Activated gamma-delta T cell (primary cell): ENCODE results near the gene EPO.
"Not testable (repeated sequence)": the region's sequence is repeated elsewhere in the genome, so short reads cannot be mapped to it uniquely, and the experiment has no call there.

ENCODE experiments used
- DNase-seq: peaks from one replicate; lab custom pipeline; 2025; lab: John Stamatoyannopoulos, UW

The EPO gene

DNA sequence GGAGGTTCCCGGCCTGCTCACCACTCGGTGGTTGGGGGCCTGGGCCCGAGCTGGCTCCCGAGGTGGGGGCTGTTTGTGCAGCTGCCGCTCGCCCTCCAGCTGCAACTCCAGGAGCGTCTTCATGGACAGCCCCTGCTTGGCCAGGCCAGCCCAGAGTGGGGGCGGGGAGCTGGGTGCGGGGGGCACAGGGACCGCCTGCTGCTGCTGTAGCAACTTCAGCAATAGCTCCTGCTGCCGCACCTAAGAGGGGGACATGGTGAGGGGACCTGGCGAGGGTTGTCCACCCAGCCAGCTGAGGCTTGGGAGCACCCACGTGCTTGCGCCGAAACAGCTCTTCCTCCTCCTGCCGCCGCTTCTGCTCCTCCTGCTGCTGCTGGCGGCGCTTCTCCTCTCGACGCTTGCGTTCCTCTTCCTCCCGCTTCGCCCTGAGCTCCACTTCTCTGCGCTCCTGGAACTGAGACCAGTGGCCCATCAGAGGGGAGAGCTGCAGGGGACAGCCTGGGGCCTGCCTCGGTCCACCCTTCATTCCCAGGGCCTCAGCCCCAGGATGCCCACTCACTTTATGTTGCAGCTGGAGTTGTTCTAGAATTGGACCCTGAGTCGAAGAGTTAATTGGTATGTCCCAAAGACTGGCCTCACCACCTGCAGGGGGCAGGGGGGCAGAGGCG lies 37.1 kb upstream of the EPO start:
- no peak for DNase-seq

DNA sequence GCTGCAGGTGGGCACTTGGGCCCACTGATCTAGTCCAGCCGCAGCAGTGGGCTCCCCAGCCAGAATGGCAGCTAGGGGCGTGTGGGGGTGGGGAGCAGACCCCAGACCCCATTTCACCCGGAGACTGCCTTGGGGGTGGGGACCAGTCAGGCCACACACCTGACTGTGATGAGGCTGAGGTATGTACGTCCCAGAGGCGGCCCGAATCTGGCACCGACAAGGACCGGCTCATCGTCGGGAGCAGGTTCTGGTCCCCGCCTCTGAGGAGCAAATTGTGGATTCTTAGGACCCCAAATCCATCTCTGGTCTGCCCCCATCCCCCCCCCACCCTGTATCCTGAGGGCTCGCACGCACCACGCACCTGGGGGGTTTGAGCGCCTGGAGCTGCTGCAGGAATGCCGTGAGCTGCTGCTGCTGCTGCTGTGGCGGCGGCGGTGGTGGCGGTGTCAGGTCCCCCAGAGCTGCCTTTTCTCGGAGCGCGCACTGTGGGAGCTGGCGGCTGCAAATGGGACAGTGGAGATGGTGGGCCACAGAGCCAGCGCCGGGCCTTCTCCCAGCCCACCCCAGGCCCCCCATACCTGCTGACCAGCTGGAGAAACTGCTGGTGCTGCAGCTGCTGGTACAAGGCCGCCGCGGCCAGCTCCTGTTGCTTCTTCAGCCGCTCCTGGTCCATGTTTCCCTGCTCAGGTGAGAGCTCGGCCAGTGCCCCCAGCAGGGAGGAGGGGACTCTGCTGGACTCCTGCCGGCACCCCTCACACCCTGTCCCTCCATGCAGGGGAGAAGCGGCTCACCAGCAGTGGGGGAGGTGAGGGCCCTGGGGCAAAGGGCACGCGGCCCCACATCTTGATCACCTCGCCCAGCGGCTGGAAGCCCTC lies 36.4 kb upstream of the EPO start:
- DNase-seq, result no peak

DNA sequence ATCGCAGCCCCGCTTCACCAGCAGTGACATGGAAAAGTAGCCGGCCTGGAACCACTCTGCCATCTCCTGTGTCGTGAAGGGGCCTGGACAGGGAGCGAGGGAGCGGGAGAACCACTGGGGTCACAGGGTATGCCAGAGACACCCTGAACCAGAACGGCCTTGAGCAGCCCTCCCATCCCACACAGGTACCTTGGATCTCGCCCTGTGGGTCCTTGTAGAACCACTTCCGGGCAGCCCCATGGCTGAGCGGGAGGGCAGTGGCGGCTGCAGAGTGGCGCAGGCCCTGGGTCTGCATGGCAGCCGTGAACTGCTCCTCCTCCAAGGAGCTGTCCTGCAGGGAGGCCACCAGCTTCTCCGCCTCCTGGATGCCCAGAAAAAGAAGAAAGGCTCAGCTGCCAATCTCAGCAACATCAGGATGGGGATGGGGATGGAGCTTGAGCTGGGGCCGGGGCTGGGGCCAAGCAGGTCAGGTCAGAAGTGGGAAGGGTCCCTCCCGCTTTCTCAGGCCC lies 35.7 kb upstream of the EPO start:
- DNase-seq, result no peak

DNA sequence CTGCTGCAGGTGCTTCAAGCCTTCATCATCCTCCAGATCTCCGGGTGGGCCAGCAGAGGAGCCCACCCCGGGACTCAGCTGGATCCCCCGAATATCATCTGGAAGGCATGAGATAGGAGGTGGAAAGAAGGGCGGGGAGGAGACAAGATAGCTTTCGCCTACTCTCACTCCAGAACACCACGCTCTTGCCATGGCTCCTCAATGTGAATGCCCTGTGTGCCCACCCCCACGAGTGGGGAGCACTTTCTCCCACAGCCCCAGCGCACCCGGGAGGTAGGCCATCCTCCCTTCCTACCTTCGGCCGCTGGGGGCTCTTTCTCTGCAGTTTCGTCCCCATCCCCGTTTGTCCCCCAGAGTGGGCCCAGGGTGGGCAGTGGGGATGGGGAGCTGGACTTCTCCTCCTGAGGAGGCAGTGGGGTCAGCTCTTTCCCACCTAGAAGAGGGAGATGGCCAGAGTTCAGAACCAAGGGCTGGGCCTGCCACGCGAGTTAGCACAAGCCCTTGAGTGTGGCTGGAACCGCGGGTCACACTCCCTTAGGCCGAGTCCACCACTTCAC lies 35.1 kb upstream of the EPO start:
- DNase-seq, result no peak

DNA sequence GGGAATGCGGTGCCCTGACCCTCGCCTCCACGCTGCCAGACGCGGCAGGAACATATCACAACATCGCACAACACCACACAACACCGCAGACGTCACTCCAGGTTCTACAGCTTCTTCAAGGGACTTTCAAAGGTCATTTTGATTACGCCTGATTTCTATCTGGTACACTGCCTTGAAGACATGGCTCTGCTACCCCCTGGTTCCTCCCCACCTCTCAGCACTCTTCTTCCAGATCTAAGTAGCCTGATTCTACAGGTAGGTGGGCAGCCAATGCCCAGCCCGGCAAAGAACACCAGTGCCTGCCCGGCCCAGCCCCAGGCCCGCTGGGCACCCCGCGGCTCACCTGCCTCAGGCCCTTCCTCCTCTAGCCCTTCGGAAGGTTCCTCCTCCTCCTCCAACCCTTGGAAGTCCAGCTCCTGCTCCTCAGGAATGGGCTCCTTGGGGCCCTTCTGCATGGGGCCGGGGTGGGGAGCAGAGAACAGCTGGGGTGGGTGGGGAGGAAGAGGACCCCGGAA lies 34.6 kb upstream of the EPO start:
- DNase-seq, result no peak

DNA sequence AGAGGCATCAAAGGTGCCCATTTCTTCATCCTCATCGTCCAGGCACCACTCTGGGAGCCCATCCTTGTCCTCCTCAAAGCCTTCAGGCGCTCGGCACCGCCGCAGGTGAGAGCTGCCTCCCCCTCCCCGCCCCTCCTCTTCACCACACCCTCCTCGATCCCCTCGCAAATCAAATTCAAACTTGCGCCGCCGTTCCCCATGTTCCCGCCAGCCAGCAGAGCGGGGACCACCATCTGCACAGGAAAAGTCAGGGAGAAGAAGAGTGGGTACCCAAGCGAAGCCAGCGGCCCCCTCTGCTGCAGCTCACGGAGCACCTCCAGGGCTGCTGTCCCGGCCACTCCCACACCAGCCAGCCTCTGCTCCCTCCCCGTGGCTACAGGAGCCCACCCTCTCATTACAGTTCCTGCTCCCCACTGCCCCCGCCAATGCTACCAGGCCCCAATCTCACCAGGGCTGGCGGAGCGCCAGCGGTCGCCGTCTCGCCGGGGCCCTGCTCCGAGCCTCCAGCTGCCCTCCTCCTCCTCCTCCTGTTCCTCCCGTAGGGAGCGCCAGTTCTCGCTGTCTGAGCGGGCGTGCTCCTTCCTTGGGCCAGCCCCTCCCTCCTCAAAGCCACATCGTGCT lies 34.0 kb upstream of the EPO start:
- DNase-seq, result no peak

DNA sequence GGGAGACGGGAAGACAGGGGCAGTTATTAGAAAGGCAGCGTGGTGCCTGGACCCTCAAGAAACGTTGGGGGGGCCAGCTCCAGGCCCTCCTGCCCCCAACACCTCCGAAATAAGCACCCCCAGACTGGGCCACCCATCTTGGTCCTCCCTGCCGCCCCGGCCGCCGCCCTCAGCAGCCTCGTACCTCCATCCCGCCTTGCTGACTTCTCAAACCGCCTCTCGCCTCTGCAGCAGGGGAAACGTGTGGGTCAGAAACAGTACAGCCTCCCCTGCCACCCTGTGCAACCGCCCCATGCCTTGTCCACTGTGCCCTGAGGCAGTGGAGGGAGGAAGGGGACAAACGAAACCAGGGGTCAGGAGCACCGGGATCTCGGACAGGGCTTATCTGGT lies 33.5 kb upstream of the EPO start:
- no peak for DNase-seq

DNA sequence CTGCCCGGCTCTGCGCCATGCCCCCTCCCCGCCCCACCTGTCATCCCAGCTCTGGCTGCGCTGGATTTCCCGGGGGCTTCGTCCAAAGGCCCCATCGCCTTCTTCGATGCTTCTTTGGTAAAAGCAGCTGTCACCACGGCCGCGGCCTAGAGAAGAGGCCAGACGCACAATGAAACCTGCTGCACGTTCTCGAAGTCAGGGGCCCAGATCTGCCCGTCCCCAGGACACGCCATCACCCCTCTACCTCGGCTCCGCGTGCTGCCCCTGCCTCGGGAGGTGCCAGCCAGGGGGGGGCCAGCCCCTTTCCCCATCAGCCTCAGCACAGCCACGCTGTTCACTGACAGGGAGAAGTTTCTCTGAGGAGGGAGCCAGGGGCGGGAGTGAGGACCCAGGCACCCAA lies 33.0 kb upstream of the EPO start:
- no peak for DNase-seq

DNA sequence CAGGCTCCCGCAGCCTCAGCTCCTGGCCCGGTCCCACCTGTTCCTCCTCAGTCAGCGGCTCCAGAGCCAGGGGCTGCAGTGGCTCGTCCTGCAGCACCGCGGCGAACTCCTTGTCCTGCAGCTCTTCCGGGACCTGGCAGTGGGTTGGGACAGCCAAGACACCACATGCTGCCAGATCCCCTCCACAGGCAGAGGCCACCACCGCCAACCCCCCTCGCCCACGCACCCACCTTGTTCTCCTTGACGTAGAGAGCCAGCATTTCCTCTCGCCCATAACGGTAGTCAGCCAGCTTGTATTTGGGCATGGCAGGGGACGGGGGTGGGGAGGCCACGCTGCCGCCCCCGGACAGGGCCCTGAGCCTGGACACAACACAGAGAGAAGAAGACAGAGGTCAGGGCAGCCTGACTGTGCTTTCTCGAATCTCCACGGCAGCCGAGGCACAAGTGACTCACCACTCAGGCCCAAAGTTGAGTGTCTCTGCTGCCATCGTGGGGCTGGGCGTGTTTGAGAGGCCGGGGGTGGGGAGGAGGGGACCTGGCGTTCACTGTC lies 32.4 kb upstream of the EPO start:
- DNase-seq, result no peak

DNA sequence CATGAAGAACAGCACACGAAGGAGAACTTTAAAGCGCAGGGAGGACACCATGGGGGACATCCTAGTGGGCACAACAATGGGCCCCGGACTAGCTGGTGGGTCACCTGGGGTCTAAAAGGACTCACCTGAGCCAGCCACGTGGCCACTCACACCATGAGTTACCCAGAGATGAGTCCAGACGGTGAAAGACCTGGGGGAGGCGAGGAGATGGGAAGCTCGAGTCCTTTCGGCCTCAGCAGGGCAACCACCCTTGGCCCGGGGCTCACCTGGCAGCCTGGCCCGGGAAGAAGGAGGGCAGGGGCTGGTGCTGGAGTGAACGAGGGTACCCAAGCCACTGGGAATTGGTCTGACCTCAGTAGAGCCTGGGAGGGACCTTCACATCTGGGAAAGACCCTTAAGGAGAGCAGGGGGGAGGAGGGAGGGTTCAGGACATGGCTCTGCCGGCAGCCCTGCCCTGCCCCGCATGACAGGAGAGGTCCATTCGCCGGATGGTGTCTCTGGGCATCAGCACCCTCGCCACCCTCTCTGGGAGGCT lies 31.9 kb upstream of the EPO start:
- no peak for DNase-seq

DNA sequence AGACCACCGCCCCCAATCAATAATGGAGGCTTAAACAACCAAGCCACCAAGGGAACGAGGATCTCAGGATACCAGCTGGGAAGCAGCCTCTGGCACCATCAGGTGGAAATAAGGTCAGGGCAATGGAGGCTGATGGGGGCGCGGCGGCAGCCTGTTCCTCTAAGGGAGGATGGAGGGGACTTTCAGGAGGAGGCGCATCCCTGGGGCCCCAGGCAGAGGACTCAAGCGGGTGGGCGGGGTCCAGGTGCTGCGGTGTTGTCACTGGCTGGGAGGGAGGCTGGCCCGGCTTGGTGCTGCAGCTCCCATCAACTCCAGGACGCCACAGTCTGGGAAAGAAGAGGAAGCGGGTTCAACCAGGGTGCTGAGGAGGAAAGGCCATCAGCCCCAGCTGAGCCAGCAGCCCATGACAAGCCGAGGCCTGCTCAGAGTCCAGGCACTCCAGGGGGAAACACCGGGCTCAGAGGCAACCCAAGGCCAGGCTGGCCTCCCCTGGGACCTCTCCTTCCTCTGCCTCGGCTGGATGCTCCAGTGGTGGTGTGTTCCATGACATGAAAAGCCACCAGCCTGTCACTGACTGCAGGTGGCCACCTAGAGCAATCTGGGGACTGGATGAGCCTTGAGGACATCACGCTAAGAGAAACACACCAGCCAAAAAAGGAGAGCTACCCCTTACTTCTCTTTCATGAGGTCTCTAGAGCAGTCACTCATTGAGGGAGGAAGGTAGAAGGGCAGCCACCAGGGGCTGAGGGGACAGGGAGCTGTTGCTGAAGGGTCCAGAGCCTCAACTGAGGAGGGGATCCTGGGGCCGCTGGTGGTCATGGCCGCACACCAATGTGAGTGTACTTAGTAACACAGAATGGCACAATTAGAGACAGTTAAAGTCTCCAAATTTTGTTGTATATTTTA lies 30.8 kb upstream of the EPO start:
- DNase-seq, result no peak

DNA sequence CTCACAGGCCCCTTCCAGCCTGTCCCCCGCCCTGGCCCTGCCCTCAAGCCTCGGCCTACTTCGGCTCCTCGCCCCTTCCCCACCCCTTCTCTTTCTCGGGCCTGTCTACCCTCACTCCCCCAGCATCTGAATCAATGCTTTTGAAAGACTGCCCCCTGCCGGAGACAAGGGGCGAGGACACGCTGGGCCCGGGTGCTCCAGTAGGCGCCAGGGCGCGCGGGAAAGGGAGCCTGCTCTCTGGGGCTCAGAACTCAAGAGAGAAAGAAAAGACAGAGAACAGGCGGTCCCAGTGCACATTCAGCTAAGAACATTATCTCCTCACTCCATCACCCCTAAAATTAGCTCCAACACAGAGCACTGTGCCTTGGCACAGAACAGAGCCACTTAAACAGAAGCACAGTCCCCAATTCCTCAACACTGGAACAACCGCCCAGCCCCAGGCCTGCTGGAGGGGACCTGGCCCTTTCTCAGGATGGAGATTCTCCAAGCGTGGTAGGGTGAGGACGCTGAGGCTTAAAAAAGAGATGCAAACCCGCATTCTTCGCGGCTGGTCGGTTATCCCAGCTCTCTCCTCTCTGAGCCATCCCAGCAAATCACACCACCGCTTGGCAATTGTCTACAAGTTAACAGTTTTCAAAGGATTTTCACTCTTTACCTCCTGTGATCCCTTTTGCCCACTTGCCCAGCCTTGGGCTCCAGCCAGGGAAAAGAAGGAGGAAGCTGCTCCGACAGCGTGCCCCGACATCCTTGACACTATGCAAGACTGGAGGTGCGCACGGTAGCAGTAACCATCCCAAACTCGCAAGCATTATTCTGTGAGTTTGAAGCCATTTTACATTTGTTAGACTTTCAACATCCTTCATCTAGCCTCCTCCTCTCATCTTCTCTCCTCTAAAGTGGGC lies 28.3 kb upstream of the EPO start:
- peak; percentile 24 for DNase-seq

DNA sequence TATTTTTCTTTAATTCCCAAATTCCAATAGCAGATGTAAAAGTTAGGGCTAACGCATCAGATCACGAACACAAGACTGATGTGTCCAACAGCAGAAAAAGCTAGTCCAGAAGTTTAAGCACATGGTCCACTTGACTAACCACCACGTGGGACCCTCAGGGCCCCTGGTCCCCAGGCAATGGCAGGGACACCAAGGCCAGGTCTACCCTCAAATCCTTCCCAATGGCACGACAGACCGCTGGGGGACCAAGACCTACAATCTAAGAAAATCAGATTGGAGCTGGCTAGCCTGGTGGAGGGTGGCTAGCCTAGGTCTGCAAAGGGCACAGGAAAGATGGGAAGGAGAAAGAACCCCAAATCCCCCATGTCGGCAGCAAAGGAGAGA lies 27.7 kb upstream of the EPO start:
- DNase-seq, result no peak

DNA sequence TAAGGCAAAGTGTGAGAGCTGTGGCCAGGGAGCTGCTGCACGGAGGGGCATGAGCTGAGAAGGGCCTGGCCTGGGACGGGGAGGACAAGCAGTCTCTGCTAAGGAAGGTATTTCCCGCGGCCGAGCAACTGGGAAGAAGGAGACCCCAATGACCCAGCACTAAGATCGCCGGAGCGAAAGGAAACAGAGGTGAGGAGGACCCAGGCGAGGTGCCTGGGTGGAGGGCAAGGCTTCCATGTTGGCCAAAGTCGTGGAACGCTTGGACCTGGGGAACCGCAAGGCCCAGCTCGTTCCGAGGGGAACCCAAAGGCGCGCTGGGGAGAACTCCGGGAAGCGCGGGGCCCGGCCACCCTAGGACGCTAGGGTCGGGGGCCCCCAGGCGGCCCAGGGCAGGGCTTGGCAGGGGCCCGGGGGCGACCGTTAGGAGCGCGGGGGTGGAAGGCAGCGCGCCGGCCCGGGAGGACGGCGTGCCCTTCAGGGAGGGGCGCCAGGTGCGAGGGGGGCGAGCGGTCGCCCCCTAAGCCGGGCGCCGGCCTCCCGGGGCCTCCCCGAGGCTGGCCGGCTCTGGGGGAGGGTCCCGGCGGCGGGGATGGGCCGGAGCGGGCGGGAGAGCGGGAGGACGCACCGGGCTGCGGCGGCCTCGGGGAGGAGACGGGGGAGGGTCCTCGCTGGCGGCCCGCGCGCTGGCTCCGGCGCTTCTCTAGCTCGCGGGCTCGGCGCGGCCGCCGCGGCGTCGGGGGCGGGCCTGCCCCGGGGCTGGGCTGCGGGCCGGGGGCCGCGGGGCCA lies 26.8 kb upstream of the EPO start:
- DNase-seq, result no peak

DNA sequence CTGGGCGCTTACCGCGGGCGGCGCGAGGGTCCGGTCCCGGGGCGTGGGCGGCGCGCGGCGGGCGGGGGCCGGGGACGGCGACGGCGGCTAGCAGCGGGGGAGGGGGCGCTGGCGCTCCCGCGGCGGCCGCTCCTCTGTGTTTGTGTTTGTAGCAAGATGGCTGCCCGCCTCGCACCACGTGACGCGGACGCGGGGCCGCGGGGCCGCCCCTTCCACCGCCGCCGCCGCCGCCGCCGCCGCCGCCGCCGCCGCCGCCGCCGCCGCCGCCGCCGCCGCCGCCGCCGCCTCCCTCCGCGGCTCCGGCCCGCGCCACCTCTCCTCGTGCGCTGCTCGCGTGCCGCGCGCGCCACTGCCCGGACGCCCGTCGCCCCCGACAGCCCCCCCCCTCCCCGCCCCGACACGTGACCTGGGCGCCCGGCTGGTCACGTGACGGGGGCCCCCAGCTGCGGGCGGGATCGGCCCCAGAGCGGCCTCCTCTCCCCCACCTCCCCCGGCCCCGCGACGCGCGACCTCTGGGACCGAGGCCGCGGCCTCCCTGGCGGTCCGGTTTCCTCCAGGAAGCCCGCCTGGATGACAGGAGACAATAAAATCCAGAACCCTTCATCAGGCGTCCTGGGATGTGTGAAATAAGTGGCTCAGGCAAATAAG lies 26.0 kb upstream of the EPO start, which contains the start of gene GIGYF1:
GIGYF1 (minus strand) TSS at position 153 of the 648 bp plus-strand sequence. CDS start 6,012 bp downstream, outside the sequence.
- peak; percentile 68 for DNase-seq

DNA sequence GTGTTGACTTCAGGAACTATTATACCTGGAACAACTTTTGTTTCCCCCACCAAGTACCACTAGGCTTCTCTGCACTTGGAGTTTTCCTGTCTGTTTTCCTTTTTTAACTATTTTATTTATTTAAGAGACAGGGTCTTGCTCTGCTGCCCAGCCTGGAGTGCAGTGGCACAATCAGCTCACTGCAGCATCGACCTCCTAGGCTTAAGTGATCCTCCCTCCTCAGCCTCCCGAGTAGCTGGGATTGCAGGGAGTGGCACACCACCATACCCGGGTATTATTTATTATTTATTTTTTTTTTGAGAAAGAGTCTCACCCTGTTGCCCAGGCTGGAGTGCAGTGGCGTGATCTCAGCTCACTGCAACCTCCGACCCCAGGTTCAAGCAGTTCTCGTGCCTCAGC lies 24.1 kb upstream of the EPO start:
- no peak for DNase-seq

DNA sequence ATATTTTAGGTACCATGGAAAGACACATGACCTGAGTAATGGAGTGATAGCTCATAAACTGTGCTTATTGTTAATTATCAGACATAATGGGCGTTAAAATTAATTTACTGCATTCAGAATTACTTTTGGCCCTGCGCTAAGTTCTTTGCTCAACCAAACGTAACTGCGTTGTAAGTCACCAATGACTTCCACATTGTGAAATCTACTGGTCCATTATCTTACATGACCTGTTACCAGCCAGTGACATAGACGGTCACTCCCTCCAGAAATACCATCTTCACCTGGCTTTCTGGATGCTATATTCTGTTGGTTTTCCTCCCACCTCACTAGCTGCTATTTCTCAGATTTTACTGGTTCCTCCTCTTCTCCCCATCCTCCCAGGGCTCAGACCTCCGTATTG lies 21.2 kb upstream of the EPO start:
- DNase-seq, result no peak

DNA sequence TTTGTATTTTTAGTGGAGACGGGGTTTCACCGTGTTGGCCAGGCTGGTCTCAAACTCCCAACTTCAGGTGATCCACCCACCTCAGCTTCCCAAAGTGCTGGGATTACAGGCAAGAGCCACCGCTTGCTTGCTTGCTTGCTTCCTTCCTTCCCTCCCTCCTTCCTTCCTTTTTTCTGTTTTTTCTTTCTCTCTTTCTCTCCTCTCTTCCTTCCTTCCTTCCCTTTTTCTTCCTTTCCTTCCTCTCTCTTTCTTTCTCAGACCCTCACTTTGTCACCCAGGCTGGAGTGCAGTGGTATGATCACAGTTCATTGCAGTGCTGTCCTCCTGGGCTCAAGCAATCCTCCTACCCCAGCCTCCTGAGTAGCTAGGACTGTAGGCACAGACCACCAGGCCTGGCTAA lies 19.2 kb upstream of the EPO start:
- not testable (repeated sequence) for DNase-seq
